ENCODE measurements around the gene PRND. TPM values are rescaled to one million over a fixed set of nuclear protein-coding genes. Genes with fewer than 3 reads are reported as not detected.
A peak's percentile ranks its signal among the peaks of the same experiment; 100 is the strongest.

Gene PRND
- polyA plus RNA-seq, 3 donors: not detected

GRCh38 chr20:4736875-4737274 is 15.2 kb downstream of the PRND start:
- WGBS (ENCODE audit: insufficient coverage): 96% methylated on average over 2 of the region's 3 CpGs
- intact Hi-C loops (cut with micrococcal nuclease): no loop called here
- Mint-ChIP-seq H3K36me3 (no peaks in the 10 kb centered on the region), H3K27me3 (ENCODE audit: low read depth in 3 of 3) (peaks cover 14 to 26% (median 18%) of the 10 kb centered on the region in 3 donors), H3K27ac (no peak overlapping the region), H3K4me3 (peak overlapping the region in 1 of 2 donors; percentile 4), H3K4me1 (peaks cover 2% of the 10 kb centered on the region), H3K9me3 (no peaks in the 10 kb centered on the region)
- no peak for TF ChIP-seq CTCF (IDR thresholded peaks at IDR 0.05)
- no peak overlapping the region for H3K9ac ChIP-seq (ENCODE audit: insufficient read depth, low read length, poor library complexity, severe bottlenecking)
- no peak for DNase-seq
- H3K4me1 ChIP-seq (ENCODE audit: control insufficient read depth in 1 of 2, insufficient read depth in 2 of 2, low read length in 2 of 2): no peaks in the 10 kb centered on the region
- no peak overlapping the region for H3K27ac ChIP-seq (ENCODE audit: low read depth in 1 of 2, low read length in 2 of 2)
- H3K79me2 ChIP-seq (ENCODE audit: insufficient read depth, low read length): no peaks in the 10 kb centered on the region
- no peaks in the 10 kb centered on the region for H3K36me3 ChIP-seq (replicated peaks in 1 of 2; ENCODE audit: control insufficient read depth in 1 of 2, insufficient read depth in 2 of 2, low read length in 2 of 2)
- H3K4me3 ChIP-seq (replicated peaks in 1 of 3; ENCODE audit: low read depth in 2 of 3, low read length in 3 of 3): no peak overlapping the region
- no peaks in the 10 kb centered on the region for H4K20me1 ChIP-seq (ENCODE audit: insufficient read depth, low read length)
- no peak overlapping the region for H2AFZ ChIP-seq (ENCODE audit: insufficient read depth, low read depth, low read length, poor library complexity, severe bottlenecking)
- H3K4me2 ChIP-seq (replicated peaks; ENCODE audit: extremely low read depth, low read length, poor library complexity, severe bottlenecking): no peak overlapping the region
- no peaks in the 10 kb centered on the region for H3K9me3 ChIP-seq (replicated peaks in 1 of 2; ENCODE audit: control insufficient read depth in 1 of 2, insufficient read depth in 1 of 2, low read length in 2 of 2)
- H3K27me3 ChIP-seq (ENCODE audit: control insufficient read depth in 2 of 2, insufficient read depth in 2 of 2, low read length in 2 of 2): peaks cover 6 to 13% of the 10 kb centered on the region in 2 donors

GRCh38 chr20:4737857-4738627 is 16.3 kb downstream of the PRND start:
- H3K9me3 ChIP-seq (replicated peaks in 1 of 2; ENCODE audit: control insufficient read depth in 1 of 2, insufficient read depth in 1 of 2, low read length in 2 of 2): no peaks in the 10 kb centered on the region
- H3K27me3 ChIP-seq (ENCODE audit: control insufficient read depth in 2 of 2, insufficient read depth in 2 of 2, low read length in 2 of 2): peaks cover 0 to 5% of the 10 kb centered on the region in 2 donors
- no peak overlapping the region for H3K4me3 ChIP-seq (replicated peaks in 1 of 3; ENCODE audit: low read depth in 2 of 3, low read length in 3 of 3)
- no peak for DNase-seq
- H3K4me1 ChIP-seq (ENCODE audit: control insufficient read depth in 1 of 2, insufficient read depth in 2 of 2, low read length in 2 of 2): no peaks in the 10 kb centered on the region
- Mint-ChIP-seq H3K27me3 (ENCODE audit: low read depth in 3 of 3) (peaks cover 6 to 17% (median 11%) of the 10 kb centered on the region in 3 donors), H3K27ac (no peak overlapping the region), H3K4me1 (peaks cover 2% of the 10 kb centered on the region), H3K4me3 (no peak overlapping the region), H3K36me3 (no peaks in the 10 kb centered on the region), H3K9me3 (no peaks in the 10 kb centered on the region)
- H3K36me3 ChIP-seq (replicated peaks in 1 of 2; ENCODE audit: control insufficient read depth in 1 of 2, insufficient read depth in 2 of 2, low read length in 2 of 2): no peaks in the 10 kb centered on the region
- no peak overlapping the region for H3K9ac ChIP-seq (ENCODE audit: insufficient read depth, low read length, poor library complexity, severe bottlenecking)
- no peaks in the 10 kb centered on the region for H4K20me1 ChIP-seq (ENCODE audit: insufficient read depth, low read length)
- no peaks in the 10 kb centered on the region for H3K79me2 ChIP-seq (ENCODE audit: insufficient read depth, low read length)
- intact Hi-C loops (cut with micrococcal nuclease): no loop called here
- TF ChIP-seq CTCF (IDR thresholded peaks at IDR 0.05): no peak
- no peak overlapping the region for H3K27ac ChIP-seq (ENCODE audit: low read depth in 1 of 2, low read length in 2 of 2)
- 90% methylated on average over 4 of the region's 8 CpGs for WGBS (ENCODE audit: insufficient coverage)
- H2AFZ ChIP-seq (ENCODE audit: insufficient read depth, low read depth, low read length, poor library complexity, severe bottlenecking): no peak overlapping the region
- no peak overlapping the region for H3K4me2 ChIP-seq (replicated peaks; ENCODE audit: extremely low read depth, low read length, poor library complexity, severe bottlenecking)

Data from CD14-positive monocyte (primary cell).